CD4-positive, CD25-positive, alpha-beta regulatory T cell (primary cell): ENCODE results near the gene RANBP3. TPM values are rescaled to one million over a fixed set of nuclear protein-coding genes. Genes with fewer than 3 reads are reported as not detected.

ENCODE experiments used
- ATAC-seq, 2 donors: fragments of 150-1000 bp; cut with Tn5 transposase; one replicate each; pipeline ENCODE4 v1.10.0; 2021; ENCODE audit warnings: low read depth in 2 of 2, moderate number of reproducible peaks in 2 of 2, moderate library complexity in 1 of 2
- DNase-seq, 3 donors: peaks; one replicate each; pipeline versions ENCODE4 v3.0.0 to v3.0.0-alpha.2; 2012 to 2022; ENCODE audit warnings: mixed read lengths in 1 of 3
- H3K27ac ChIP-seq: one replicate; pipeline ENCODE4 v1.7.0; 2013; ENCODE audit warnings: mild to moderate bottlenecking, low read length; ENCODE audit not compliant: insufficient read depth, poor library complexity, severe bottlenecking
- H3K27me3 ChIP-seq: one replicate; pipeline ENCODE4 v1.7.0; 2013; ENCODE audit warnings: low read length; ENCODE audit not compliant: control insufficient read depth, insufficient read depth
- H3K36me3 ChIP-seq: one replicate; pipeline ENCODE4 v1.7.0; 2013; ENCODE audit warnings: mild to moderate bottlenecking, low read length, moderate library complexity; ENCODE audit not compliant: control insufficient read depth, insufficient read depth
- H3K4me1 ChIP-seq: 2 replicates; pipeline ENCODE4 v1.7.0; 2013; ENCODE audit warnings: mild to moderate bottlenecking, low read length; ENCODE audit not compliant: insufficient read depth, control insufficient read depth, poor library complexity, severe bottlenecking
- H3K4me3 ChIP-seq: one replicate; pipeline ENCODE4 v1.7.0; 2013; ENCODE audit warnings: low read depth, mild to moderate bottlenecking, low read length, moderate library complexity
- H3K9me3 ChIP-seq, 2 experiments: 1 replicate in 1 of 2; 2 replicates in 1 of 2; pipeline ENCODE4 v1.7.0; 2013; ENCODE audit warnings: low read length in 2 of 2, mild to moderate bottlenecking in 1 of 2, moderate library complexity in 1 of 2; ENCODE audit not compliant: control insufficient read depth in 2 of 2
- H3K27ac Mint-ChIP-seq, 3 donors: one replicate each; pipeline ENCODE4 v1.8.0; 2020 to 2022; ENCODE audit warnings: mild to moderate bottlenecking in 3 of 3, mixed read lengths in 3 of 3, moderate library complexity in 2 of 3
- H3K27me3 Mint-ChIP-seq: one replicate; pipeline ENCODE4 v1.8.0; 2022; ENCODE audit warnings: mild to moderate bottlenecking, mixed read lengths
- H3K36me3 Mint-ChIP-seq: one replicate; pipeline ENCODE4 v1.8.0; 2020; ENCODE audit warnings: mixed read lengths
- H3K4me1 Mint-ChIP-seq, 4 donors: one replicate each; pipeline ENCODE4 v1.8.0; 2020 to 2022; ENCODE audit warnings: mixed read lengths in 4 of 4, mild to moderate bottlenecking in 1 of 4
- H3K4me3 Mint-ChIP-seq, 4 donors: one replicate each; pipeline ENCODE4 v1.8.0; 2020 to 2022; ENCODE audit warnings: mild to moderate bottlenecking in 4 of 4, mixed read lengths in 4 of 4, moderate library complexity in 3 of 4
- H3K9me3 Mint-ChIP-seq, 7 donors: one replicate each; pipeline ENCODE4 v1.8.0; 2020 to 2022; ENCODE audit warnings: mixed read lengths in 7 of 7, mild to moderate bottlenecking in 3 of 7, moderate library complexity in 2 of 7
- polyA plus RNA-seq, 4 donors: library from polyadenylated mRNA; unstranded; fragments of 300-500 nt; fragmentation: Illumina TruSeq; gene quantifications; one replicate each; pipeline ENCODE4 v1.2.3, GENCODE V29; 2021
- total RNA-seq: library from RNA; stranded (reverse); gene quantifications from one replicate; pipeline ENCODE4 v1.2.3, GENCODE V29; 2022

RANBP3 gene
- total and polyA plus RNA-seq, 5 donors from 2014 or later = 8.0 to 106 (median 11.1) TPM

- Histone ChIP-seq H3K9me3 (no peaks in the 10 kb centered on the region), H3K36me3 (peaks cover 3% of the 10 kb centered on the region), H3K27me3 (no peaks in the 10 kb centered on the region), H3K4me1 (peaks cover 96% of the 10 kb centered on the region), H3K4me3 (peak overlapping the region; percentile 65), H3K27ac (peak overlapping the region; percentile 72)
- DNase-seq (no peak), ATAC-seq (no peak)
- Mint-ChIP-seq H3K4me1 (peaks cover 35 to 97% (median 69%) of the 10 kb centered on the region in 4 donors), H3K27ac (peak overlapping the region; percentile 94 to 99 (median 97)), H3K36me3 (peaks cover 6% of the 10 kb centered on the region), H3K9me3 (no peaks in the 10 kb centered on the region), H3K27me3 (no peaks in the 10 kb centered on the region), H3K4me3 (peak overlapping the region; percentile 68 to 90 (median 84))
These were observed 27.2 kb downstream of the RANBP3 start for GRCh38 chr19:5950741-5951140.

- peaks cover 35 to 98% (median 73%) of the 10 kb centered on the region in 4 donors for H3K4me1 Mint-ChIP-seq
- no peaks in the 10 kb centered on the region for H3K9me3 ChIP-seq
- no peaks in the 10 kb centered on the region for H3K27me3 Mint-ChIP-seq
- peak overlapping the region; percentile 83 to 94 (median 88) for H3K4me3 Mint-ChIP-seq
- H3K27ac ChIP-seq = peak overlapping the region; percentile 72
- peaks cover 87% of the 10 kb centered on the region for H3K4me1 ChIP-seq
- DNase-seq (peak; percentile 15 to 77 (median 58)), ATAC-seq (peak; percentile 73 to 80)
- peaks cover 13% of the 10 kb centered on the region for H3K36me3 Mint-ChIP-seq
- no peaks in the 10 kb centered on the region for H3K27me3 ChIP-seq
- H3K4me3 ChIP-seq = peak overlapping the region; percentile 65
- H3K36me3 ChIP-seq = peaks cover 10% of the 10 kb centered on the region
- H3K27ac Mint-ChIP-seq = peak overlapping the region; percentile 94 to 99 (median 97)
- H3K9me3 Mint-ChIP-seq = no peaks in the 10 kb centered on the region
These were observed 28.1 kb downstream of the RANBP3 start for GRCh38 chr19:5949792-5950305.

- Mint-ChIP-seq H3K4me3 (peak overlapping the region; percentile 83 to 94 (median 88)), H3K36me3 (peaks cover 13% of the 10 kb centered on the region), H3K4me1 (peaks cover 29 to 95% (median 69%) of the 10 kb centered on the region in 4 donors), H3K27ac (peak overlapping the region; percentile 94 to 99 (median 97)), H3K9me3 (no peaks in the 10 kb centered on the region), H3K27me3 (no peaks in the 10 kb centered on the region)
- Histone ChIP-seq H3K4me3 (peak overlapping the region; percentile 65), H3K4me1 (peaks cover 78% of the 10 kb centered on the region), H3K27me3 (no peaks in the 10 kb centered on the region), H3K27ac (peak overlapping the region; percentile 72), H3K36me3 (peaks cover 12% of the 10 kb centered on the region), H3K9me3 (no peaks in the 10 kb centered on the region)
- ATAC-seq = no peak
- DNase-seq = peak in 1 of 3 donors; percentile 34
These were observed 29.0 kb downstream of the RANBP3 start for GRCh38 chr19:5948752-5949564.

GRCh38 chr19:5947435-5947834 is 30.5 kb downstream of the RANBP3 start:
- Mint-ChIP-seq H3K27ac (peak overlapping the region; percentile 92 to 96 (median 94)), H3K4me1 (peaks cover 19 to 92% (median 62%) of the 10 kb centered on the region in 4 donors), H3K4me3 (peak overlapping the region in 3 of 4 donors; percentile 26 to 90 (median 47)), H3K9me3 (no peaks in the 10 kb centered on the region), H3K27me3 (no peaks in the 10 kb centered on the region), H3K36me3 (peaks cover 13% of the 10 kb centered on the region)
- H3K27ac ChIP-seq = peak overlapping the region; percentile 42
- ATAC-seq (no peak), DNase-seq (no peak)
- H3K27me3 ChIP-seq = no peaks in the 10 kb centered on the region
- no peaks in the 10 kb centered on the region for H3K9me3 ChIP-seq
- no peak overlapping the region for H3K4me3 ChIP-seq
- H3K4me1 ChIP-seq = peaks cover 63% of the 10 kb centered on the region
- peaks cover 15% of the 10 kb centered on the region for H3K36me3 ChIP-seq

- no peaks in the 10 kb centered on the region for H3K9me3 ChIP-seq
- DNase-seq (no peak), ATAC-seq (no peak)
- peaks cover 40% of the 10 kb centered on the region for H3K36me3 ChIP-seq
- H3K4me3 Mint-ChIP-seq = peak overlapping the region in 1 of 4 donors; percentile 38
- H3K27ac ChIP-seq = no peak overlapping the region
- no peaks in the 10 kb centered on the region for H3K27me3 Mint-ChIP-seq
- no peaks in the 10 kb centered on the region for H3K9me3 Mint-ChIP-seq
- no peaks in the 10 kb centered on the region for H3K27me3 ChIP-seq
- no peak overlapping the region for H3K4me3 ChIP-seq
- H3K27ac Mint-ChIP-seq = peak overlapping the region in 2 of 3 donors; percentile 20 to 46
- peaks cover 25% of the 10 kb centered on the region for H3K4me1 ChIP-seq
- H3K4me1 Mint-ChIP-seq = peaks cover 0 to 59% (median 32%) of the 10 kb centered on the region in 4 donors
- H3K36me3 Mint-ChIP-seq = peaks cover 18% of the 10 kb centered on the region
These were observed 34.3 kb downstream of the RANBP3 start for GRCh38 chr19:5943623-5944022.

GRCh38 chr19:5943045-5943444 is 34.9 kb downstream of the RANBP3 start:
- Mint-ChIP-seq H3K9me3 (no peaks in the 10 kb centered on the region), H3K36me3 (peaks cover 16% of the 10 kb centered on the region), H3K27ac (peak overlapping the region in 1 of 3 donors; percentile 88), H3K4me3 (no peak overlapping the region), H3K4me1 (peaks cover 0 to 53% (median 28%) of the 10 kb centered on the region in 4 donors), H3K27me3 (no peaks in the 10 kb centered on the region)
- Histone ChIP-seq H3K27ac (no peak overlapping the region), H3K4me3 (no peak overlapping the region), H3K27me3 (no peaks in the 10 kb centered on the region), H3K9me3 (no peaks in the 10 kb centered on the region), H3K36me3 (peaks cover 41% of the 10 kb centered on the region), H3K4me1 (peaks cover 19% of the 10 kb centered on the region)
- no peak for DNase-seq
- no peak for ATAC-seq

- no peaks in the 10 kb centered on the region for H3K9me3 Mint-ChIP-seq
- H3K4me1 Mint-ChIP-seq = peaks cover 0 to 44% (median 21%) of the 10 kb centered on the region in 4 donors
- Histone ChIP-seq H3K9me3 (no peaks in the 10 kb centered on the region), H3K27me3 (no peaks in the 10 kb centered on the region), H3K27ac (no peak overlapping the region), H3K4me1 (peaks cover 6% of the 10 kb centered on the region), H3K4me3 (no peak overlapping the region), H3K36me3 (peaks cover 53% of the 10 kb centered on the region)
- no peak for ATAC-seq
- no peaks in the 10 kb centered on the region for H3K27me3 Mint-ChIP-seq
- H3K36me3 Mint-ChIP-seq = peaks cover 23% of the 10 kb centered on the region
- H3K27ac Mint-ChIP-seq = peak overlapping the region in 2 of 3 donors; percentile 36 to 69
- no peak overlapping the region for H3K4me3 Mint-ChIP-seq
- DNase-seq = no peak
These were observed 36.3 kb downstream of the RANBP3 start for GRCh38 chr19:5941673-5942072.
